ENCODE results near the gene TENT4B. TPM values are rescaled to one million over a fixed set of nuclear protein-coding genes. Genes with fewer than 3 reads are reported as not detected.
"Not testable (repeated sequence)": the region's sequence is repeated elsewhere in the genome, so short reads cannot be mapped to it uniquely, and the experiment has no call there.

Gene TENT4B
- total RNA-seq, 2 donors from 2014 or later = 11.5 to 15.1 TPM

DNA sequence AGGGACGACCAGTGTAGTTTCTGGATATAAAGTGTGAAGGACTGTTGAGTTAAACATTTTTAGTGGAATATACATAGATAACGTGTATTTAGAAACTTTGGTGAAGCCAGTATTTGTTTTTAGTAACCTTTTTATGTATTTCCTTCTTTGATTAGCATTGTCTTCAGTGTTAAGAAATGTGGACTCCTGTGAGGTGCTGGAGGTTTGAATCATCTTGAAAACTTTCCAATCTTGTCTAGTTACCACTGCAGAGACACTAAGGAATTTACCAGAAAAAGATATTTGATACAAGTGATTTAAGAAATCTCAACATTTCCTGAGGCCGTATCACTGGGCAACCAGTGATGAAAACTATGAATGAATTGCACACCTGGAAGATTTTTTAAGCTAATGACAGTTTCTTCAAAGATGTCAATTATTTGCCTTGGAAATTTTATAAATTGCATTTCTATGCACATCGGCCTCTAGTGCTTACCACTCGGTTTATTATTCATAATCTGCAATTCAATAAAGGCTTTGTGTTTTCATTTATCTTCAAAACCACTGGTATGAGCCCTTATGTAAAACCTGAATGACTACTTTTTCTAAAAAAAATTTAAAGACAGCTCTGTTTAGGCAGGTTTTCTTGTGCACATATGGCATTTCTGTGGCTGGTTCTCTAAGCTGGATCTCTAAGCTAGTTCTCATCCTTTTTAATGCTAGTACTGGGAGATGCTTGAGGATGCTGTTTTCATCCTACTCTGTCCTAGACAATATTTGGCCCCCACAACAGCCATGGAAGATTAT lies 81.9 kb downstream of the TENT4B start:
- Histone ChIP-seq H3K27me3 (replicated peaks; ENCODE audit: insufficient read depth) (no peaks in the 10 kb centered on the region), H3K4me1 (replicated peaks) (no peaks in the 10 kb centered on the region), H3K9me3 (no peaks in the 10 kb centered on the region), H3K27ac (no peak overlapping the region), H3K4me3 (no peak overlapping the region), H3K36me3 (no peaks in the 10 kb centered on the region)
- WGBS = 45% methylated on average over 5 of the region's 5 CpGs
- intact Hi-C loops (cut with DNase I) = no loop called here
- TF ChIP-seq POLR2AphosphoS5 (IDR thresholded peaks at IDR 0.05) = no peak
- TF ChIP-seq, protein P1, sequence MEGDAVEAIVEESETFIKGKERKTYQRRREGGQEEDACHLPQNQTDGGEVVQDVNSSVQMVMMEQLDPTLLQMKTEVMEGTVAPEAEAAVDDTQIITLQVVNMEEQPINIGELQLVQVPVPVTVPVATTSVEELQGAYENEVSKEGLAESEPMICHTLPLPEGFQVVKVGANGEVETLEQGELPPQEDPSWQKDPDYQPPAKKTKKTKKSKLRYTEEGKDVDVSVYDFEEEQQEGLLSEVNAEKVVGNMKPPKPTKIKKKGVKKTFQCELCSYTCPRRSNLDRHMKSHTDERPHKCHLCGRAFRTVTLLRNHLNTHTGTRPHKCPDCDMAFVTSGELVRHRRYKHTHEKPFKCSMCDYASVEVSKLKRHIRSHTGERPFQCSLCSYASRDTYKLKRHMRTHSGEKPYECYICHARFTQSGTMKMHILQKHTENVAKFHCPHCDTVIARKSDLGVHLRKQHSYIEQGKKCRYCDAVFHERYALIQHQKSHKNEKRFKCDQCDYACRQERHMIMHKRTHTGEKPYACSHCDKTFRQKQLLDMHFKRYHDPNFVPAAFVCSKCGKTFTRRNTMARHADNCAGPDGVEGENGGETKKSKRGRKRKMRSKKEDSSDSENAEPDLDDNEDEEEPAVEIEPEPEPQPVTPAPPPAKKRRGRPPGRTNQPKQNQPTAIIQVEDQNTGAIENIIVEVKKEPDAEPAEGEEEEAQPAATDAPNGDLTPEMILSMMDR (IDR thresholded peaks at IDR 0.05) = no peak
- no peak for TF ChIP-seq POLR2A (IDR thresholded peaks at IDR 0.05)
- DNase-seq (ENCODE audit: low spot score) = no peak

- WGBS = 22% methylated on average over 6 of the region's 6 CpGs
- H3K36me3 ChIP-seq = no peaks in the 10 kb centered on the region
Measured at GRCh38 chr16:50235581-50235980, 82.5 kb downstream of the TENT4B start.

DNA sequence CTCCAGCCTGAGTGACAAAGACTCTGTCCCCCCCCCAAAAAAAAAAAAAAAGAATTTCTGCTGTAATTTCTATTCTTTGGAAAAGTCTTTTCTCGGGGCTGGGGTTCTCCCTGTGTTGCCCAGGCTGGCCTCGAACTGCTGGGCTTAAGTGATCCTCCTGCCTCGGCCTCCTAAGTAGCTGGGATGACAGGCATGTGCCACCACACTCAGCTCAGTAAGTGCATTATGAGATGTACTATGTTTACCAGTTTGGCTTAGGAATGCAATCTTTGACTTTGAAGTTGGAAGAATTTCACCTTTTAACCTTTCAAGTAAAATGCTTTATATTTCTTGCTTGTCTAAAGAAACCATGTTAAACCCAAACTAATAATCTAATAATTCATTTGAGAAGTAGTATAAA lies 85.2 kb downstream of the TENT4B start:
- no peaks in the 10 kb centered on the region for H3K36me3 ChIP-seq
- no peaks in the 10 kb centered on the region for H3K9me3 ChIP-seq
- WGBS = 96% methylated on average over 3 of the region's 3 CpGs
- DNase-seq (ENCODE audit: low spot score) = no peak
- no peaks in the 10 kb centered on the region for H3K4me1 ChIP-seq (replicated peaks)
- H3K4me3 ChIP-seq = no peak overlapping the region
- intact Hi-C loops (cut with DNase I) = no loop called here
- H3K27me3 ChIP-seq (replicated peaks; ENCODE audit: insufficient read depth) = no peaks in the 10 kb centered on the region
- TF ChIP-seq POLR2A (IDR thresholded peaks at IDR 0.05) = no peak
- TF ChIP-seq POLR2AphosphoS5 (IDR thresholded peaks at IDR 0.05) = no peak
- H3K27ac ChIP-seq = no peak overlapping the region

More at GRCh38 chr16:50235581-50235980, 82.5 kb downstream of the TENT4B start:
- Histone ChIP-seq H3K27ac (no peak overlapping the region), H3K9me3 (no peaks in the 10 kb centered on the region), H3K4me1 (replicated peaks) (no peaks in the 10 kb centered on the region), H3K4me3 (no peak overlapping the region), H3K27me3 (replicated peaks; ENCODE audit: insufficient read depth) (no peaks in the 10 kb centered on the region)
- no peak for DNase-seq (ENCODE audit: low spot score)
- TF ChIP-seq POLR2AphosphoS5 (IDR thresholded peaks at IDR 0.05) (no peak), POLR2A (IDR thresholded peaks at IDR 0.05) (no peak)
- TF ChIP-seq, protein P1 (IDR thresholded peaks at IDR 0.05) = no peak
- intact Hi-C loops (cut with DNase I) = no loop called here

DNA sequence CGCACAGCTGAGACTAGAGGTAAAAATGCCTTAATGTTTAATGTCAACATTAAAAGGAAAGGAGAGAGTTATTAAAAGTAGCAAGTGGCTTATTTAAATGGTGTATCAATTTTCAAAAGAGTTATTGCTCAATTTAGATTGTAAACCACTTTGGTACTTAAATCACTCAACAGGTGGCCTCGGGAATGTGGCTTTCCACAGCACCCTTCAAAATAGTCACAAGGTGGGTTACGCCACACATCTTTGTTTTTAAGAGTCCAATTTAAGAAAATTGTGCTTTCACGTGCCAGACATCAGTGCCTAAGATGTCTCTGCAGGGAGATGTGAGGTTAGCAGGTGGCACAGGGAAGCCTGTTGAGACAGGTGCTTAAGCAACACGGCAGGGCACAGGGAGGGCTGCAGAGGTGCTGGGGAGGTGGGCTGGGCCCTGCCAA lies 85.8 kb downstream of the TENT4B start:
- no peaks in the 10 kb centered on the region for H3K4me1 ChIP-seq (replicated peaks)
- 41% methylated on average over 5 of the region's 5 CpGs for WGBS
- no peak overlapping the region for H3K27ac ChIP-seq
- TF ChIP-seq POLR2A (IDR thresholded peaks at IDR 0.05) = no peak
- TF ChIP-seq POLR2AphosphoS5 (IDR thresholded peaks at IDR 0.05) = no peak
- TF ChIP-seq, protein P1 (IDR thresholded peaks at IDR 0.05) = no peak
- H3K9me3 ChIP-seq = no peaks in the 10 kb centered on the region
- DNase-seq (ENCODE audit: low spot score) = no peak
- H3K27me3 ChIP-seq (replicated peaks; ENCODE audit: insufficient read depth) = no peaks in the 10 kb centered on the region
- no peaks in the 10 kb centered on the region for H3K36me3 ChIP-seq
- H3K4me3 ChIP-seq = no peak overlapping the region
- intact Hi-C loops (cut with DNase I) = no loop called here

GRCh38 chr16:50243024-50243423 lies 89.9 kb downstream of the TENT4B start:
- WGBS = 74% methylated on average over 6 of the region's 6 CpGs
- intact Hi-C loops (cut with DNase I) = loop anchor here (10.0 kb wide), 1 partner anchor 112 kb away; no protein-coding TSS in a partner anchor
- not testable (repeated sequence) for H3K27me3 ChIP-seq (replicated peaks; ENCODE audit: insufficient read depth); DNase-seq (ENCODE audit: low spot score); H3K4me3 ChIP-seq; H3K4me1 ChIP-seq (replicated peaks); H3K27ac ChIP-seq; H3K9me3 ChIP-seq; H3K36me3 ChIP-seq

GRCh38 chr16:50244140-50244503 lies 91.0 kb downstream of the TENT4B start:
- no peaks in the 10 kb centered on the region for H3K9me3 ChIP-seq
- H3K27me3 ChIP-seq (replicated peaks; ENCODE audit: insufficient read depth) = no peaks in the 10 kb centered on the region
- TF ChIP-seq POLR2A (IDR thresholded peaks at IDR 0.05) (no peak), POLR2AphosphoS5 (IDR thresholded peaks at IDR 0.05) (no peak)
- TF ChIP-seq, protein P1 (IDR thresholded peaks at IDR 0.05) = no peak
- no peaks in the 10 kb centered on the region for H3K4me1 ChIP-seq (replicated peaks)
- DNase-seq (ENCODE audit: low spot score) = no peak
- H3K36me3 ChIP-seq = no peaks in the 10 kb centered on the region
- intact Hi-C loops (cut with DNase I) = loop anchor here (10.0 kb wide), 1 partner anchor 111 kb away; no protein-coding TSS in a partner anchor
- H3K27ac ChIP-seq = no peak overlapping the region
- no peak overlapping the region for H3K4me3 ChIP-seq
- WGBS = 89% methylated on average over 9 of the region's 9 CpGs
